ENCODE measurements around the gene NAA20. TPM values are rescaled to one million over a fixed set of nuclear protein-coding genes. Genes with fewer than 3 reads are reported as not detected.

The NAA20 gene, protein sequence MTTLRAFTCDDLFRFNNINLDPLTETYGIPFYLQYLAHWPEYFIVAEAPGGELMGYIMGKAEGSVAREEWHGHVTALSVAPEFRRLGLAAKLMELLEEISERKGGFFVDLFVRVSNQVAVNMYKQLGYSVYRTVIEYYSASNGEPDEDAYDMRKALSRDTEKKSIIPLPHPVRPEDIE
- total RNA-seq = 10 to 100 TPM; 33.5 to 64.3 (median 44.4) TPM

DNA sequence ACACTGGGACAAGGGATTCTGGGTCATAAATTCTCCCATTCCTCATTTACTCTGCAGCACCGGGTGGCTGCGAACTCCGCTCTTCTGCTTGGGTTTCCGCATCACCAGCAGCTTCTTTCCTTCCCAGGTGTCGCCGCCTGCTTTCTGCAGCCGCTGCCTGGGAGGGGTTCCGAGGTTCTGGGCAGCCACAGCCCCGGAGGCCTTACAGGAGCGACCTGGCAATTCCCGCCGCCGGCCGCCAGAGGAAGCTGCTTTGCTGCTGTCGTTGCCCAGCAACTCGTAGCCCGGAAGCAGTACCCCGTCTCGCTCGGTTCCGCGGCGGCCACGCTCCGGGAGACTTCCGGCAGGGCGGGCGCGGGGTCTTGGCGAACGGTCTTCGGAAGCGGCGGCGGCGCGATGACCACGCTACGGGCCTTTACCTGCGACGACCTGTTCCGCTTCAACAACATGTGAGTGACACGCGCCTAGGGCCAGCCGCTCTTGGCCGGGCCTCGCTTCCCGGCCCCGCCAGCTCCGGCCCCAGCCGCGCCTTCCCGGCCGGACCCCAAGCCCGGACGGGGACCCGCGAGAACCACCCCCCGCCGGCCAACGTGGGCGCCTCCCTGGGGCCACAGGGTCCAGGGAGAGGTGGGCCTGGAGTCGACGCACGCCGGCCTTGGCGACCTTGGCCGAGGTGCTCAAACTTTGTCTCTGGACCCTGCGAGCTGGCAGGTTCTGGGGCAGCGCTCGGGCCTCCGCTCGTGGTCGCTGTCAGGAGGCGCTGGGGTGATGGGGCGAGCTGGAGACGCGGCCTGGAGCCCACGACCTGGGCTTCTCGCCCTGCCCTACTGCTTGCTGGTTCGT lies at the start of gene NAA20:
TSS of gene NAA20 (plus strand) at position 362 of the 843 bp plus-strand sequence. CDS start at position 397, 35 bp downstream.
- Histone ChIP-seq H3K4me3 (peak within 1 kb of the TSS; percentile 58 to 99 (median 76)), H3K4me1 (replicated peaks in 1 of 2) (peaks cover 8 to 9% of the 10 kb centered on the region in 2 donors), H3K27ac (peak within 1 kb of the TSS; percentile 71 to 90)
- 0 to 1% (median 0%) methylated on average over 2 to 19 of the region's 81 CpGs; no CpG with 5 or more reads in 4 of the 10 experiments for WGBS, 10 experiments
- in situ Hi-C loops (cut with MboI; ENCODE audit: low pct_unique_long_range_greater_than_20kb in 2 of 9, low sequenced_read_pairs in 9 of 9, unreplicated experiment in 9 of 9) = loop anchor here in 3 of 9 experiments (25.0 kb wide), 2 partner anchors 230 to 330 kb away; no protein-coding TSS in a partner anchor
- peak; percentile 95 to 99 (median 98) for ATAC-seq (replicated peaks in 6 of 8)

DNA sequence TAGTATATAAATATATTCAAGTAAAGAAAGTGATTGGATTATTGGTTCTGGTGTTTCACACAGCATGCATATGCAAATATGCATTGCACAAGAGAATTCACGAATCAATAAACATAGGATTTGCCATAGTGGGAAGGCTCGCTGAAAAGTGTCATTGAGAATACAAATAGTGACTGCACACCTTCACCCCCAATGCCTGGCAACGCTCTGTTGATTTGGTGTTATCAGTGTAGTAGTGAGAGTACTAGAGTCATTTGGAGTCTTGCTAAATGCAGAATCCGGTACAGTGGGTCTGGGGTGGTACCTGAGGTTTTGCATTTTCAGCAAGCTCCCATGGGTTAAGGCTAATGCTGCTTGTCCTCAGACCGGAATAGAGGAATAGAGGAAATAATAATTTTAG lies 49.7 kb upstream of the NAA20 start:
- H3K4me3 ChIP-seq = no peak overlapping the region
- 47 to 100% (median 84%) methylated on average over 1 to 5 of the region's 5 CpGs for WGBS, 10 experiments
- in situ Hi-C loops (cut with MboI; ENCODE audit: low pct_unique_long_range_greater_than_20kb in 2 of 9, low sequenced_read_pairs in 9 of 9, unreplicated experiment in 9 of 9) = no loop called here
- H3K4me1 ChIP-seq (replicated peaks in 1 of 2) = no peaks in the 10 kb centered on the region
- ATAC-seq (replicated peaks in 6 of 8) = no peak
- no peak overlapping the region for H3K27ac ChIP-seq

DNA sequence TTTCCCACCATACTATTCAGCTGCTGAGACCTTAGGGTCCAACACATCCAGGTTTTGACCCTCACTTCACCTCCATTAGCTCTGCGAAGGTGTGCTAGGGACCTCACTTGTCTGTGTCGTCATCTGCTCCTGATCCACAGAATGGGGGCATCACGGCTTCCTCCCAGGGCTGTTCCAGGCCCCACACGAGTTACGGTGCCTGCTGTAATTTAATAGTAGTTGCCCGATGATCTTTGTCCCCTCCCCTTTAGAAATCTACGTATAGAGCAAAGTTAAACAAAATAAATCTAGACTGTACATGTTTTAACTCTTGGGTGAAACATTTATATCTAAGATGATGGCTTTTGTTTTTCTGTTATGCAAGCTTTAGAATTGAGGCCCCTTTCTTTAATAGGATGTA lies 49.1 kb upstream of the NAA20 start:
- H3K4me3 ChIP-seq = no peak overlapping the region
- 83 to 100% (median 95%) methylated on average over 1 to 6 of the region's 7 CpGs; no CpG with 5 or more reads in 4 of the 10 experiments for WGBS, 10 experiments
- no peak for ATAC-seq (replicated peaks in 6 of 8)
- H3K4me1 ChIP-seq (replicated peaks in 1 of 2) = no peaks in the 10 kb centered on the region
- no peak overlapping the region for H3K27ac ChIP-seq
- in situ Hi-C loops (cut with MboI; ENCODE audit: low pct_unique_long_range_greater_than_20kb in 2 of 9, low sequenced_read_pairs in 9 of 9, unreplicated experiment in 9 of 9) = no loop called here

DNA sequence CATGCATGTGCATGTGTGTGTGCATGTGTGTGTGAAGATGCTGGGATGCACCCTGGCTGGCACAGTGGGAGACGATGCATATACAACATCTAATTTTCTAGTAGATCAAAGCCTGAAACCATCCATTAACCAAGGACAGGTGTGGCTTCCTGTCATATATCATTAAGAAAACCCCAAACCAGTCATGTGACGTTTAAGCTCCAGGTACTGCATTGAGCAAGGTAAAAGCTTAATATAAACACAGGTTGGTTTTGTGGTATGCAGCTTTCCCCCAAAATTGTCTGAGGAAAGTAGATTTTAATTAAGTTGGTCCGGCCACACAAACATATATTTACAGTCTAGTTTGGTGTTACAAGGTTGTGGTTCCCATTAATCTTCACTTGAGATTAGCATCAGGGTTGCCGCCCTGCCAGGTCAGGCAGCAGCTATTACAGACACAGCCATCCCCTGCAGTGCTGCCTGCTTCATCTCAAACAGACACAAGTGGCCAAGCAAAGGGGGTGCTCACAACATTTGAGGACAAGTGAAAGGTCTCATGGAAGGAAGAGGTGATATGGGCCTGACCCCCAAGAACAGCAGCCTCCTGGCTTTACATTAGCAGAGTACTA lies 48.6 kb upstream of the NAA20 start:
- WGBS, 10 experiments = 50 to 100% (median 83%) methylated on average over 1 to 4 of the region's 4 CpGs; no CpG with 5 or more reads in 2 of the 10 experiments
- in situ Hi-C loops (cut with MboI; ENCODE audit: low pct_unique_long_range_greater_than_20kb in 2 of 9, low sequenced_read_pairs in 9 of 9, unreplicated experiment in 9 of 9) = no loop called here
- ATAC-seq (replicated peaks in 6 of 8) = peak in 2 of 8 experiments; percentile 20 to 39
- no peaks in the 10 kb centered on the region for H3K4me1 ChIP-seq (replicated peaks in 1 of 2)
- no peak overlapping the region for H3K27ac ChIP-seq
- no peak overlapping the region for H3K4me3 ChIP-seq

DNA sequence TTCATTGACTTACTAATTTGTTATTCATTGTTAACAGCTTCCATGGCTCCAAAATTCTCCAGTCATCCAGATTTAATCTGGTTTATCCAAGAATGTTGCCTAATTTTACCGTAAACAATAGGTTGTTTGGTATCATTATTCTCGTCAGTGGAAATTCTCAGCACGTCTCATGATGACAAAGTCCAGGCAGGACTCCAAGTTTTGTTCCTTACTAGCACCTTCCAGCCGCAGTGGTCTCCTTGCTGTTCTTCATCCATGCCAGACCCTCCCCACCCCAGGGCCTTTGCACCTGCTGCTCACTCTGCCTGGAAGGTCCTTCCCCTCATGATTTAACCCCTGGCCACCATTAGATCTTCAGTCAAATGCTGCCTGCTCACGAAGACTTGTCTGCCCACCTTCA lies 48.1 kb upstream of the NAA20 start:
- no peak overlapping the region for H3K27ac ChIP-seq
- in situ Hi-C loops (cut with MboI; ENCODE audit: low pct_unique_long_range_greater_than_20kb in 2 of 9, low sequenced_read_pairs in 9 of 9, unreplicated experiment in 9 of 9) = no loop called here

DNA sequence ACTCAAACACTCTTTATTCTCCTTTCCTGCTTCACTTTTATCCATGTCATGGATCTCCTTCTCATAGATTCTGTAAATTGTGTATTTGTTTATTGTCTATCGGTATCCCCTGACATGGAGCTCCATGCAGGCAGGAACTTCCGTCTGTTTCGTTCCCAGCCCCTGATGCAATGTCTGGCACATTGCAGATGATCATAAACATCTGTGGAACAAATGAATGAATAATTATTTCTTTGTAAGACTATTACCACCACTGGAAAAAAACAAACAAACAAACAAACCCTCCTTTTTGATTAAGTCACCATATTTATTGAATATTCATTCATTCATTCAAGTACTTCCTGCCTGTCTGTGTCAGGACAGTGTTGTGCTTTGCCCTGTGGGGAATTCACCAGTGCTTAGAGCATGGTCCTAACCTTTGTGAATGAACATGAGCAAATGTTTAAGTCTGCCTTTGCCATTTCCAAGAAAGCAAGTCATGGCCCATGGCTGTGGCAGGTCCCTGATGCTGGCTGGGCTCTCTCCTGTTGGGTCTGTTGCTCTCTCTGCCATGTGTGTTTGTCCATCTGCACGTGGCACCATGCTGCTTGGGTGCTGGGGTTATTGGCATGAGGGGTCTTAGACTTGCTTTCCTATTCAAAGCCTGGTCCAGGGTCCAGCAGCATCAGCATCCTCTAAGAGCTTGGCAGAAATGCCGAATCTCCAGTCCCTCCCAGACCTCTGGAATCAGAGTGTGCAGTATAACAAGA lies 47.5 kb upstream of the NAA20 start:
- peak in 2 of 8 experiments; percentile 14 to 31 for ATAC-seq (replicated peaks in 6 of 8)
- 43 to 100% (median 97%) methylated on average over 1 to 4 of the region's 5 CpGs; no CpG with 5 or more reads in 3 of the 10 experiments for WGBS, 10 experiments
- H3K4me3 ChIP-seq = no peak overlapping the region
- peaks cover 0 to 3% of the 10 kb centered on the region in 2 donors for H3K4me1 ChIP-seq (replicated peaks in 1 of 2)
- H3K27ac ChIP-seq = no peak overlapping the region
- in situ Hi-C loops (cut with MboI; ENCODE audit: low pct_unique_long_range_greater_than_20kb in 2 of 9, low sequenced_read_pairs in 9 of 9, unreplicated experiment in 9 of 9) = no loop called here

More for the DNA sequence above, 48.1 kb upstream of the NAA20 start:
- ATAC-seq (replicated peaks in 6 of 8) = no peak
- WGBS, 10 experiments = 27 to 100% (median 94%) methylated on average over 1 to 5 of the region's 5 CpGs; no CpG with 5 or more reads in 1 of the 10 experiments
- H3K4me1 ChIP-seq (replicated peaks in 1 of 2) = no peaks in the 10 kb centered on the region
- H3K4me3 ChIP-seq = no peak overlapping the region

DNA sequence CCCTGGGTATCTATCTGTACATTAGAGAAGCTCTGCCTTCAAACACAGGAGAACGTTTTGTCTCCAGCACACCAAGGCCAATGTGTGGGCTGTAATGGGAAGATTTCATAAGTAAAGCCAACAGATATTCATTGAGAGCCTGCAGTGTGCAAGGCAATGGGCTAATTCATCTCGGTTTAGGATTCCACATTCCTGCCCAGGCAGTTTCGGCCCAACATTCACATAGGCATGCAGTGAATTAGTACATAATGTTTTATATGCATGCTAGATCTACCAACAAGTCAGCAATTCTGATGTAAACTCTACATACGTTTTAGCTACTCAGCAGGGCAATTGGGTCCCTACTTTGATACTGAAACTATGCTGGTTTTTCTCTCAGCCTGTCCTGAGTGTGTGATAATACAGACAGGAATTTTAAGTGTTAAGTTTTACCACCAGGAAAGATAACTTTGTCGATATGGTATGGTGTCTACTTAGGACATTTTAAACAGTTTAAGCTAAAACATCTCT lies 46.9 kb upstream of the NAA20 start:
- Histone ChIP-seq H3K4me1 (replicated peaks in 1 of 2) (peaks cover 0 to 5% of the 10 kb centered on the region in 2 donors), H3K27ac (no peak overlapping the region), H3K4me3 (no peak overlapping the region)
- in situ Hi-C loops (cut with MboI; ENCODE audit: low pct_unique_long_range_greater_than_20kb in 2 of 9, low sequenced_read_pairs in 9 of 9, unreplicated experiment in 9 of 9) = no loop called here
- 17 to 95% (median 68%) methylated on average over 1 to 5 of the region's 5 CpGs for WGBS, 10 experiments
- ATAC-seq (replicated peaks in 6 of 8) = peak in 1 of 8 experiments; percentile 16

DNA sequence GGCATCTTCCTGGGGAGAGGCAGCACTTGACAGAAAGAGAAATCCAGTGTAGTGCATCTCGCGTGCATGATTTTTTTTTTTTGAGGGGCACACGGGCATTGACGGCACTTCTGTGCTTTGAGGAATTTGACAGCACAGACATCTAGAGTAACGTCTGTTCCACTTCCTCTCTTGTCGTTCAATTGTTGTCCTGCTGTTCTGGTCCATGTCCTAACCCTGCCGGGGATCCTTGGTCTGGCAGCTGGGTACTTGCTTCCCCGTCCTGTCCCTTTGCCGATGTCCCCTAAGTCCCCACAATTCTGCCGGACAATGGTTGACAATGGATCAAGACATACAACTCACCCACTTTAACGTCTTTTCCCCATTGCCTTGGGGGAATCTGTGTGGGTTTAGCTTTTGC lies 46.0 kb upstream of the NAA20 start:
- Histone ChIP-seq H3K4me3 (no peak overlapping the region), H3K27ac (no peak overlapping the region), H3K4me1 (replicated peaks in 1 of 2) (peaks cover 0 to 5% of the 10 kb centered on the region in 2 donors)
- 88 to 95% (median 93%) methylated on average over 3 to 10 of the region's 11 CpGs; no CpG with 5 or more reads in 4 of the 10 experiments for WGBS, 10 experiments
- ATAC-seq (replicated peaks in 6 of 8) = no peak
- in situ Hi-C loops (cut with MboI; ENCODE audit: low pct_unique_long_range_greater_than_20kb in 2 of 9, low sequenced_read_pairs in 9 of 9, unreplicated experiment in 9 of 9) = no loop called here

DNA sequence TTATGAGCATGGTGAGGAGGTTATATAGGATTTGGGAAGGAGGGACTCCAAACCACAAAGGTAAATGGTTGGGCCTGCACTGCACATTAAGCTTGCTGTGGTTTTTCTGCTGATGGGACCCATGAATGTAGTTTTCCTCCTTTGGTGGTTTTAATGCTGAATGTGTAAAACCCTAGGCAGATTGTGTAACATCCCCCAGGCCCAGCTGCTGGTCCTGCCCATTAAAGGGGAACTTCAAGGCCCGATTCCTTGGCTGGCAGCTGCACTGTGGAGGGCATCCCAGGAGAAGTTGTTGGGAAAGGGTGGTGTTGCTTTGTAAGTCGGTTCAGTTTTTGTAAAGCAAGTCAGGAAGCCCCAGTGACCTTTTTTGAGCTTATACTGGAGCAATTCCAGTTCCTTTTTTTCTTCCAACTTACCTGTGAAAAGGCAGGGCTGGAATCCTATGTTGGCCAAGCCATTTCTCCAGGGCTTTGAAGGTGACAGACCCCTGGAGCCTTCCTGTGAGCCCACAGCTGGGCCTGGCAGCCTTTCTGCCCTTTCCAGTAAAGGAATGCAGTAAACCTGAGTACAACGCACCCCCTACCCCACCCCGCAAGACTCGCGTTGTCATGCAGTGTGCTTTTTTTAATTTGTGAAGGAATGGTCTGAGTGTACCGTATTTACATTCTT lies 43.1 kb upstream of the NAA20 start:
- no peak overlapping the region for H3K4me3 ChIP-seq
- no peak overlapping the region for H3K27ac ChIP-seq
- in situ Hi-C loops (cut with MboI; ENCODE audit: low pct_unique_long_range_greater_than_20kb in 2 of 9, low sequenced_read_pairs in 9 of 9, unreplicated experiment in 9 of 9) = no loop called here

DNA sequence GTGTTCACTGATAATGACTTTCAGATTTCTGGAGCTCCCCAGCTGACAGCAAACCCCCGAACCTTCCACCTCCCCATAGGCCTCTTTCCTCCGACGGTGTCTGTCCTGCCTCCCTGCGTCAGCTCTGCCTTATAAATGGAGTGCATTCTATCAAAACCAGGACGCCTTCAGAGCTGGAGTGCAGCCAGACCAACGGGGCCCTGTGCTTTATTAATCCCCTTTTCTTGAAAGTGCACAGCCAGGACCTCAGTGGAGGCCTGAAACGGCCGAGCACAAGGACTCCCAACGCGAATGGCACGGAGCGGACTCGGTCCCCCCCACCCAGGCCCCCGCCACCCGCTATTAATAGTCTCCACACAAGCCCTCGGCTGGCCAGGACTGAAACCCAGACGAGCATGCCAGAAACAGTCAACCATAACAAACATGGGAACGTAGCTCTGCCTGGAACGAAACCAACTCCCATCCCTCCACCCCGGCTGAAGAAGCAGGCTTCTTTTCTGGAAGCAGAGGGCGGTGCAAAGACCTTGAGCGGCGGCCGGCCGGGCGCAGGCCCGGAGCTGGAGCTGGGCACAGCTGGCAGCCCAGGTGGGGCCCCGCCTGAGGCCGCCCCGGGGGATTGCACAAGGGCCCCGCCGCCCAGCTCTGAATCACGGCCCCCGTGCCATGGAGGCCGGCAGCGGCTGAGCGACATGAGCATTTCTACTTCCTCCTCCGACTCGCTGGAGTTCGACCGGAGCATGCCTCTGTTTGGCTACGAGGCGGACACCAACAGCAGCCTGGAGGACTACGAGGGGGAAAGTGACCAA lies 42.3 kb upstream of the NAA20 start:
- peak; percentile 51 to 75 (median 58) for ATAC-seq (replicated peaks in 6 of 8)
- no peak overlapping the region for H3K4me3 ChIP-seq
- in situ Hi-C loops (cut with MboI; ENCODE audit: low pct_unique_long_range_greater_than_20kb in 2 of 9, low sequenced_read_pairs in 9 of 9, unreplicated experiment in 9 of 9) = loop anchor here in 5 of 9 experiments (25.0 kb wide), 2 partner anchors 188 to 288 kb away; no protein-coding TSS in a partner anchor
- WGBS, 10 experiments = 0 to 87% (median 53%) methylated on average over 1 to 10 of the region's 44 CpGs; no CpG with 5 or more reads in 4 of the 10 experiments
- H3K4me1 ChIP-seq (replicated peaks in 1 of 2) = peaks cover 0 to 20% of the 10 kb centered on the region in 2 donors
- no peak overlapping the region for H3K27ac ChIP-seq

More for the DNA sequence above, 43.1 kb upstream of the NAA20 start:
- peaks cover 0 to 20% of the 10 kb centered on the region in 2 donors for H3K4me1 ChIP-seq (replicated peaks in 1 of 2)
- peak in 3 of 8 experiments; percentile 3 to 8 (median 3) for ATAC-seq (replicated peaks in 6 of 8)
- WGBS, 10 experiments = 9 to 87% (median 70%) methylated on average over 1 to 7 of the region's 7 CpGs; no CpG with 5 or more reads in 4 of the 10 experiments

DNA sequence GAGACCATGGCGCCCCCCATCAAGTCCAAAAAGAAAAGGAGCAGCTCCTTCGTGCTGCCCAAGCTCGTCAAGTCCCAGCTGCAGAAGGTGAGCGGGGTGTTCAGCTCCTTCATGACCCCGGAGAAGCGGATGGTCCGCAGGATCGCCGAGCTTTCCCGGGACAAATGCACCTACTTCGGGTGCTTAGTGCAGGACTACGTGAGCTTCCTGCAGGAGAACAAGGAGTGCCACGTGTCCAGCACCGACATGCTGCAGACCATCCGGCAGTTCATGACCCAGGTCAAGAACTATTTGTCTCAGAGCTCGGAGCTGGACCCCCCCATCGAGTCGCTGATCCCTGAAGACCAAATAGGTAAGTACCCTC lies 41.7 kb upstream of the NAA20 start:
- Histone ChIP-seq H3K4me1 (replicated peaks in 1 of 2) (peaks cover 3 to 20% of the 10 kb centered on the region in 2 donors), H3K4me3 (no peak overlapping the region), H3K27ac (no peak overlapping the region)
- in situ Hi-C loops (cut with MboI; ENCODE audit: low pct_unique_long_range_greater_than_20kb in 2 of 9, low sequenced_read_pairs in 9 of 9, unreplicated experiment in 9 of 9) = loop anchor here in 5 of 9 experiments (25.0 kb wide), 2 partner anchors 188 to 288 kb away; no protein-coding TSS in a partner anchor
- 0 to 100% (median 53%) methylated on average over 1 to 15 of the region's 18 CpGs; no CpG with 5 or more reads in 1 of the 10 experiments for whole genome bisulfite sequencing, 10 experiments
- peak in 3 of 8 experiments; percentile 8 to 58 (median 14) for ATAC-seq (replicated peaks in 6 of 8)

Measured in motor neuron (in vitro differentiated cells).